Urinary bladder (tissue), 4 donors: Measurements from ENCODE around the gene COL13A1. TPM values are rescaled to one million over a fixed set of nuclear protein-coding genes. Genes with fewer than 3 reads are reported as not detected.

Source experiments
- DNase-seq: peaks from one replicate; pipeline ENCODE4 v3.0.0-alpha.2; 2015; ENCODE audit errors: extremely low spot score
- H3K27ac ChIP-seq: one replicate; pipeline ENCODE4 v1.5.1; 2013; ENCODE audit warnings: low read depth, mild to moderate bottlenecking, moderate library complexity
- H3K36me3 ChIP-seq: one replicate; pipeline ENCODE4 v1.6.1; 2013; ENCODE audit warnings: mild to moderate bottlenecking, moderate library complexity; ENCODE audit not compliant: insufficient read depth
- H3K4me1 ChIP-seq: one replicate; pipeline ENCODE4 v1.6.1; 2013; ENCODE audit warnings: mild to moderate bottlenecking, moderate library complexity; ENCODE audit not compliant: insufficient read depth
- H3K4me3 ChIP-seq: one replicate; pipeline ENCODE4 v1.5.1; 2013; ENCODE audit warnings: low read depth, low read length
- WGBS: extraction: QIAGEN DNeasy Blood & Tissue Kit; methylation state at CpG from one replicate; pipeline ENCODE4 v1.1.7; 2013; 5-methylcytosine and 5-hydroxymethylcytosine counted together
- polyA plus RNA-seq: library from polyadenylated mRNA; stranded (reverse); fragments of 200-250 nt; gene quantifications from one replicate; pipeline ENCODE4 v1.2.3, GENCODE V29; 2013
- total RNA-seq: library from RNA; depleted of rRNA; stranded (reverse); fragments of >200 nt; gene quantifications from one replicate; pipeline ENCODE4 v1.2.3, GENCODE V29; 2014
- donor health status: healthy with polysubstance abuse.
- donor health status: healthy.

Gene COL13A1
- total and polyA plus RNA-seq, 2 donors: 5.7 to 9.2 TPM

- no peak overlapping the region for H3K27ac ChIP-seq
These were observed 74.2 kb downstream of the COL13A1 start for GRCh38 chr10:69875856-69876255.

GRCh38 chr10:69876286-69876685 is 74.6 kb downstream of the COL13A1 start:
- H3K27ac ChIP-seq: no peak overlapping the region
- no peaks in the 10 kb centered on the region for H3K36me3 ChIP-seq
- H3K4me3 ChIP-seq: no peak overlapping the region
- DNase-seq: no peak
- 95% methylated on average over 8 of the region's 8 CpGs for WGBS
- no peaks in the 10 kb centered on the region for H3K4me1 ChIP-seq

More at GRCh38 chr10:69875856-69876255, 74.2 kb downstream of the COL13A1 start:
- no peaks in the 10 kb centered on the region for H3K4me1 ChIP-seq
- WGBS: 96% methylated on average over 4 of the region's 4 CpGs
- H3K4me3 ChIP-seq: no peak overlapping the region
- no peaks in the 10 kb centered on the region for H3K36me3 ChIP-seq
- DNase-seq: no peak

- Histone ChIP-seq H3K4me3 (no peak overlapping the region), H3K4me1 (no peaks in the 10 kb centered on the region), H3K36me3 (no peaks in the 10 kb centered on the region), H3K27ac (no peak overlapping the region)
- DNase-seq: no peak
- WGBS: 97% methylated on average over 3 of the region's 3 CpGs
These were observed 75.2 kb downstream of the COL13A1 start for GRCh38 chr10:69876931-69877330.

GRCh38 chr10:69878038-69878437 is 76.3 kb downstream of the COL13A1 start:
- Histone ChIP-seq H3K4me3 (no peak overlapping the region), H3K36me3 (no peaks in the 10 kb centered on the region), H3K27ac (no peak overlapping the region), H3K4me1 (no peaks in the 10 kb centered on the region)
- 53% methylated on average over 10 of the region's 10 CpGs for WGBS
- no peak for DNase-seq

- no peaks in the 10 kb centered on the region for H3K4me1 ChIP-seq
These were observed 77.2 kb downstream of the COL13A1 start for GRCh38 chr10:69878951-69879350.

GRCh38 chr10:69879634-69880257 is 78.0 kb downstream of the COL13A1 start:
- Histone ChIP-seq H3K4me3 (no peak overlapping the region), H3K4me1 (no peaks in the 10 kb centered on the region), H3K36me3 (no peaks in the 10 kb centered on the region), H3K27ac (no peak overlapping the region)
- WGBS: 86% methylated on average over 13 of the region's 13 CpGs
- DNase-seq: no peak

More at GRCh38 chr10:69878951-69879350, 77.2 kb downstream of the COL13A1 start:
- DNase-seq: no peak
- Histone ChIP-seq H3K4me3 (no peak overlapping the region), H3K27ac (no peak overlapping the region), H3K36me3 (no peaks in the 10 kb centered on the region)
- 74% methylated on average over 3 of the region's 3 CpGs for WGBS

GRCh38 chr10:69880301-69881081 is 78.8 kb downstream of the COL13A1 start:
- Histone ChIP-seq H3K4me3 (no peak overlapping the region), H3K36me3 (no peaks in the 10 kb centered on the region), H3K4me1 (no peaks in the 10 kb centered on the region), H3K27ac (no peak overlapping the region)
- DNase-seq: no peak
- 54% methylated on average over 27 of the region's 27 CpGs for WGBS

- H3K36me3 ChIP-seq: no peaks in the 10 kb centered on the region
- no peak overlapping the region for H3K4me3 ChIP-seq
- WGBS: 88% methylated on average over 12 of the region's 12 CpGs
- no peak overlapping the region for H3K27ac ChIP-seq
- no peaks in the 10 kb centered on the region for H3K4me1 ChIP-seq
- no peak for DNase-seq
These were observed 79.5 kb downstream of the COL13A1 start for GRCh38 chr10:69881202-69881601.

- Histone ChIP-seq H3K4me1 (no peaks in the 10 kb centered on the region), H3K36me3 (no peaks in the 10 kb centered on the region), H3K27ac (no peak overlapping the region), H3K4me3 (no peak overlapping the region)
- no peak for DNase-seq
- whole genome bisulfite sequencing: 92% methylated on average over 5 of the region's 5 CpGs
These were observed 81.8 kb downstream of the COL13A1 start for GRCh38 chr10:69883310-69884023.

- no peak overlapping the region for H3K27ac ChIP-seq
- no peak for DNase-seq
- H3K36me3 ChIP-seq: no peaks in the 10 kb centered on the region
- 76% methylated on average over 3 of the region's 3 CpGs for WGBS
- H3K4me1 ChIP-seq: no peaks in the 10 kb centered on the region
- H3K4me3 ChIP-seq: no peak overlapping the region
These were observed 82.3 kb downstream of the COL13A1 start for GRCh38 chr10:69884024-69884367.

GRCh38 chr10:69884686-69885085 is 83.0 kb downstream of the COL13A1 start:
- no peak overlapping the region for H3K4me3 ChIP-seq
- 87% methylated on average over 5 of the region's 5 CpGs for WGBS
- H3K36me3 ChIP-seq: no peaks in the 10 kb centered on the region
- no peak for DNase-seq
- no peak overlapping the region for H3K27ac ChIP-seq
- no peaks in the 10 kb centered on the region for H3K4me1 ChIP-seq

GRCh38 chr10:69885379-69886013 is 83.8 kb downstream of the COL13A1 start:
- DNase-seq: no peak

GRCh38 chr10:69888882-69889584 is 87.3 kb downstream of the COL13A1 start:
- 90% methylated on average over 12 of the region's 12 CpGs for WGBS
- no peak overlapping the region for H3K27ac ChIP-seq
- DNase-seq: no peak
- H3K4me3 ChIP-seq: no peak overlapping the region
- H3K4me1 ChIP-seq: no peaks in the 10 kb centered on the region
- no peaks in the 10 kb centered on the region for H3K36me3 ChIP-seq

More at GRCh38 chr10:69885379-69886013, 83.8 kb downstream of the COL13A1 start:
- no peak overlapping the region for H3K4me3 ChIP-seq
- no peaks in the 10 kb centered on the region for H3K36me3 ChIP-seq
- WGBS: 37% methylated on average over 8 of the region's 8 CpGs
- H3K27ac ChIP-seq: no peak overlapping the region
- no peaks in the 10 kb centered on the region for H3K4me1 ChIP-seq
